NCI-H1092 (cell line): ENCODE measurements around the gene KRTAP4-1.
"Not testable (repeated sequence)": the region's sequence is repeated elsewhere in the genome, so short reads cannot be mapped to it uniquely, and the experiment has no call there.

Experiments used
- DNase-seq: peaks from one replicate; lab custom pipeline; 2025; lab: John Stamatoyannopoulos, UW

Gene KRTAP4-1

GRCh38 chr17:41184480-41184961 lies at the start of gene KRTAP4-1:
Gene KRTAP4-1 (minus strand): TSS chr17:41184911. CDS start chr17:41184854, 57 bp downstream.
- no peak for DNase-seq

- not testable (repeated sequence) for DNase-seq
Measured at GRCh38 chr17:41232399-41233105, 47.8 kb upstream of the KRTAP4-1 start, which contains the start of gene KRTAP9-3. Gene KRTAP9-3 (plus strand): TSS chr17:41232449. CDS start chr17:41232502, 53 bp downstream.

- DNase-seq, result no peak
Measured at GRCh38 chr17:41231731-41232130, 47.0 kb upstream of the KRTAP4-1 start.

- DNase-seq, result no peak
Measured at GRCh38 chr17:41230094-41230493, 45.4 kb upstream of the KRTAP4-1 start.

- not testable (repeated sequence) for DNase-seq
Measured at GRCh38 chr17:41226598-41227095, 41.9 kb upstream of the KRTAP4-1 start, which contains the start of gene KRTAP9-2. Gene KRTAP9-2 (plus strand): TSS chr17:41226648. CDS start chr17:41226655, 7 bp downstream.

- no peak for DNase-seq
Measured at GRCh38 chr17:41226051-41226450, 41.3 kb upstream of the KRTAP4-1 start.

GRCh38 chr17:41223821-41224220 lies 39.1 kb upstream of the KRTAP4-1 start:
- no peak for DNase-seq

- no peak for DNase-seq
Measured at GRCh38 chr17:41215681-41216080, 31.0 kb upstream of the KRTAP4-1 start.

GRCh38 chr17:41212524-41213169 lies 27.9 kb upstream of the KRTAP4-1 start:
- no peak for DNase-seq

GRCh38 chr17:41211845-41212466 lies 27.2 kb upstream of the KRTAP4-1 start:
- peak; percentile 41 for DNase-seq

- no peak for DNase-seq
Measured at GRCh38 chr17:41199421-41200078, 14.8 kb upstream of the KRTAP4-1 start.

- no peak for DNase-seq
Measured at GRCh38 chr17:41196068-41196467, 11.4 kb upstream of the KRTAP4-1 start.

- DNase-seq, result no peak
Measured at GRCh38 chr17:41190328-41190727, 5.6 kb upstream of the KRTAP4-1 start.

GRCh38 chr17:41189837-41190318 lies 5.2 kb upstream of the KRTAP4-1 start, which contains the start of gene KRTAP9-1:
Gene KRTAP9-1 (plus strand): TSS chr17:41189887. CDS start chr17:41189887, 0 bp downstream.
- not testable (repeated sequence) for DNase-seq

- DNase-seq, result no peak
Measured at GRCh38 chr17:41186872-41187271, 2.2 kb upstream of the KRTAP4-1 start.

- DNase-seq, result no peak
Measured at GRCh38 chr17:41185001-41185400, 290 bp upstream of the KRTAP4-1 start.

GRCh38 chr17:41178843-41179616 lies 5.7 kb downstream of the KRTAP4-1 start:
- no peak for DNase-seq

GRCh38 chr17:41178341-41178740 lies 6.4 kb downstream of the KRTAP4-1 start:
- no peak for DNase-seq

- DNase-seq, result no peak
Measured at GRCh38 chr17:41177727-41178271, 6.9 kb downstream of the KRTAP4-1 start, which contains the start of gene KRTAP4-2. Gene KRTAP4-2 (minus strand): TSS chr17:41178221. CDS start chr17:41178164, 57 bp downstream.

- DNase-seq, result no peak
Measured at GRCh38 chr17:41176744-41177387, 7.8 kb downstream of the KRTAP4-1 start.
